Fibroblast of mammary gland (primary cell): ENCODE measurements around the gene ROBO2.
A peak's percentile ranks its signal among the peaks of the same experiment; 100 is the strongest.
"Not testable (repeated sequence)": the region's sequence is repeated elsewhere in the genome, so short reads cannot be mapped to it uniquely, and the experiment has no call there.

Experiments
- DNase-seq: peaks from one replicate; pipeline ENCODE4 v3.0.0-alpha.2; 2010; ENCODE audit warnings: low read depth
- H3K4me3 ChIP-seq: 2 replicates; pipeline ENCODE4 v1.5.1; 2011; ENCODE audit warnings: low read depth, mild to moderate bottlenecking, low read length, moderate library complexity; ENCODE audit not compliant: control insufficient read depth
- TF ChIP-seq, protein P1 (sequence below): conservative IDR thresholded peaks from 2 replicates; pipeline ENCODE4 v1.5.1; 2011; ENCODE audit warnings: low read depth, low read length, inconsistent platforms; ENCODE audit not compliant: control insufficient read depth, insufficient read depth

ROBO2 gene

DNA sequence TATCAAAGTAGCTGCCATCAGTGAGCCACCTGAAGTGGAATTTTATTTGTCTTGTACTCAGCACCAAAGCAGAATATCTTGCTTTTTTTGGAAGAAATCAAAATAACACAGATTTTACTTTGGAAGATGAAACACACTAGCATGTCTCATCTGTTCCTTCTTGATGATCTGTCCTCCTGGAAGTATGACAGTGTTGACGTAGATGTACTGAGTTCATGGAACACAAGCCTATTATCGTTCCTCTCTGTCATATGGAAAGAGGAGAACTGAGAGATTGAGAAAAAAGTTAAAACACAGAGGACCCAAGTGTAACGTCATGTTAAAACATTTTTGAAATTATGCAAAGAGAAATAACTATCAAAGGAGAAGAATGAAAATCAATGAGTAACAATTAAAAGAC, 340.2 kb downstream of the ROBO2 start:
- no peak overlapping the region for H3K4me3 ChIP-seq
- peak; percentile 0 for DNase-seq
- TF ChIP-seq, protein P1, sequence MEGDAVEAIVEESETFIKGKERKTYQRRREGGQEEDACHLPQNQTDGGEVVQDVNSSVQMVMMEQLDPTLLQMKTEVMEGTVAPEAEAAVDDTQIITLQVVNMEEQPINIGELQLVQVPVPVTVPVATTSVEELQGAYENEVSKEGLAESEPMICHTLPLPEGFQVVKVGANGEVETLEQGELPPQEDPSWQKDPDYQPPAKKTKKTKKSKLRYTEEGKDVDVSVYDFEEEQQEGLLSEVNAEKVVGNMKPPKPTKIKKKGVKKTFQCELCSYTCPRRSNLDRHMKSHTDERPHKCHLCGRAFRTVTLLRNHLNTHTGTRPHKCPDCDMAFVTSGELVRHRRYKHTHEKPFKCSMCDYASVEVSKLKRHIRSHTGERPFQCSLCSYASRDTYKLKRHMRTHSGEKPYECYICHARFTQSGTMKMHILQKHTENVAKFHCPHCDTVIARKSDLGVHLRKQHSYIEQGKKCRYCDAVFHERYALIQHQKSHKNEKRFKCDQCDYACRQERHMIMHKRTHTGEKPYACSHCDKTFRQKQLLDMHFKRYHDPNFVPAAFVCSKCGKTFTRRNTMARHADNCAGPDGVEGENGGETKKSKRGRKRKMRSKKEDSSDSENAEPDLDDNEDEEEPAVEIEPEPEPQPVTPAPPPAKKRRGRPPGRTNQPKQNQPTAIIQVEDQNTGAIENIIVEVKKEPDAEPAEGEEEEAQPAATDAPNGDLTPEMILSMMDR, result no peak

DNA sequence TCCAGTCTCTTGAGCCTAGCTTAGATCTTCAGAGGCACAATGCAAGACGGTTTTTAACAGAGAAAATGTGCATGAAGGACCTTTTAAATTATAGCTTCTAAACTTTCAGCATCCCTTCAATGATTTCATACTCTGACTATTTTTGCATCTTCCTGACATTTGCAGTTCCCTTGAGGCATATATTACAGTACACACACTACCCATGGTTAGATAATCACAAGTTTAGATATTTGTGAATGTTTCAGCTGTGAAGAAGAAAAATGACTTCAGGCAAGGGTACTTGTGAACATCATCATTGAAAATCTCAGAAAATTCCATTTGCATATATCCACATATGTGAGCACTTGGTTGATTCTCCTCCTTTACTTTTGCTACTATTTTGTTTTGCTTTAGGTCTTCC, 341.5 kb downstream of the ROBO2 start:
- TF ChIP-seq, protein P1, result no peak
- H3K4me3 ChIP-seq, result no peak overlapping the region
- no peak for DNase-seq

DNA sequence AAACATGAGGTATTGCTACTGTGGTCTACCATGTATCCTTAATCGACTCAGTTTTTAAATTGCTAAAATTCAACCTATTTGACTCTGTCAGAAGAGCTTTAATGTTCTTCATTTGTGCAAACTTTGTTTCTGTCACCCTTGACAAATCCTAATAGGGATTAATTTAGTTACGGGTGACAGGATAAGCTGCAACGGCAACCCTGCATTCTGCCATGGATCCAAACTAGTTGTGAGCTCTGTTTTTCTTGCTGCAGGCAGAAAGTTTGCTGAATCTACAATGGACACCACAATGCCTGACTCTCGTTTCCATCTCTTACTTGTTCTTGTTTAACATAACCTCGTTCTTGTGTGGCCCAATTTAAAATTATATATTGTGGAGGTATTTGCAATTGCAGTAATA, 352.3 kb downstream of the ROBO2 start:
- no peak overlapping the region for H3K4me3 ChIP-seq

DNA sequence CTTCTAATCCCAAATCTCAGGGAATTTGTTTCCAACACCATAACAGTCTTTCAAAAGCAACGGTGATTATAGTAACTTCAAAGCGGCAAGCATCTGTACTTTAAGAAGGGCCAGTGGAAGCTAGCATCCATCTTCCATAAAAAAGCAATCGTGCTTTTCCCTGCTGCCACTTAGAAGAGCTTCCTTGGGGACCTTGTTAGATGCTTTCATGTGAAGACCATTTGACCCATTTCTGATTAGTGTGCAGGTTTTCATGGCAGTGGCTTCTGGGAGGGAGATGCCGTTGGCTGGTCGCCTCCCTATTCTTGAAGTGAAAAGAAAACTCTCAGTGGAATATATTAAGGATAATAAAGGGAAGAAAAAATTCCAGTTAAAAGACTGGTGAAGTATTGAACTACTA, 354.1 kb downstream of the ROBO2 start:
- DNase-seq, result no peak
- no peak overlapping the region for H3K4me3 ChIP-seq
- TF ChIP-seq, protein P1, result no peak

More for the DNA sequence above, 352.3 kb downstream of the ROBO2 start:
- no peak for DNase-seq
- TF ChIP-seq, protein P1, result no peak

DNA sequence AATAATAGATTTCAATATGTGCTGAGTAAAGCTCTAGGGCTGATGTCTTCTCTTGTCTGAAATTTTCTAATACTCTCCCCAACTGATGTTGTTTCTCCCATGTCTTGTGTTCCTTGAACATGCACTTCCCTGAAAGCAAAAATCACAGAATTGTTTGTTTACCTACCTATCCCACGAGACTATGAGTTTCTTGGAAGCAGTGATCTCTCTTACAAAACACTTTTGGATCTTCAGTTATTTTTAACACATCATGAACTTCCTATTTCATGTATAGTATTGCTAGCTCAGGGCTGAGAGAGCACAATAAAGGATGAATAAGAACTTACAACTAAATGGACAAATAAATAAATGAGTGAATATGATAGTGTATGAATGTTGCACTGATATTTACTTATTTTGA, 365.0 kb downstream of the ROBO2 start:
- TF ChIP-seq, protein P1, result no peak

DNA sequence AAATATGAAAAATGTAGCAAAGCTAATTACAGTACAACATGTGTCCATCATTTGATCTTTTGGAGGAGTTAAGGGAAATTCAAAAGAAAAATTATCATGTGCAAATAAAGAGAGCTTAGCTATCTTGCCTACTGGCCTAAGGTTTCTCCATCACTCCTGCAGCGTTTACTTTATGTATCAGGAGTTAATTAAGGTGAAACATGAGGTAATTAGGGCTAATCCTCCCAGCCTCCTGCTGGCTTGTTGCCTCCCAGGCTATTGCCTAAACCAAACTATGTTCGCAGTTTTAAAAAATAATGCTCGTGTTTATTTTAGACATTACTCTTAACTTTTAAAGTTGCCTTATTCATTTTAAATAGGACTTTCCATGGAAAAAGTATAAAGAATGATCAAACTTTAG, 367.5 kb downstream of the ROBO2 start:
- H3K4me3 ChIP-seq, result no peak overlapping the region
- TF ChIP-seq, protein P1, result no peak
- no peak for DNase-seq

More for the DNA sequence above, 365.0 kb downstream of the ROBO2 start:
- no peak for DNase-seq
- H3K4me3 ChIP-seq, result no peak overlapping the region

DNA sequence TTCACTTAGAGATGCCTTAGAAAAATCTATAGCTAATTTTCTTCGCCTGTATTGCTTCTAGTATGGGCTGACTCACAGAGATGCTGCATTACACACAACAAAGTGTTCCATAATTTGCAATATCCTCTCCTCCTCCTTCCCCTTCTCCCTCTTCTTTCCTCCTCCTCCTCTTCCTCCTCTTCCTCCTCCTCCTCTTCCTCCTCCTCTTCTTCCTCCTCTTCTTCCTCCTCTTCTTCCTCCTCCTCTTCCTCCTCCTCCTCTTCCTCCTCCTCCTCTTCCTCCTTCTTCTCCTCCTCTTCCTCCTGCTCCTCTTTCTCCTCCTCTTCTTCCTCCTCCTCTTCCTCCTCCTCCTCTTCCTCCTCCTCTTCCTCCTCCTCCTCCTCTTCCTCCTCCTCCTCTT, 370.4 kb downstream of the ROBO2 start:
- DNase-seq, H3K4me3 ChIP-seq: not testable (repeated sequence)
